ENCODE data around the gene MNS1.

GRCh38 chr15:56460947-56461346 lies 4.0 kb downstream of the MNS1 start:
- no peak for TF ChIP-seq CTCF (IDR thresholded peaks at IDR 0.05)
- TF ChIP-seq POLR2A (IDR thresholded peaks at IDR 0.05) = no peak

Data from gastroesophageal sphincter (tissue), 3 donors.